Activated naive CD4-positive, alpha-beta T cell treated with anti-CD3 and anti-CD28 coated beads, Interleukin-2, amount 50 U/mL, for 24 hours (primary cell): ENCODE data around the gene PDE4A.
"Not testable (repeated sequence)": the region's sequence is repeated elsewhere in the genome, so short reads cannot be mapped to it uniquely, and the experiment has no call there.

Experiments used
- H3K27ac Mint-ChIP-seq: one replicate; pipeline ENCODE4 v1.8.0; 2021; ENCODE audit warnings: mild to moderate bottlenecking, mixed read lengths
- H3K27me3 Mint-ChIP-seq: one replicate; pipeline ENCODE4 v1.8.0; 2021; ENCODE audit warnings: mixed read lengths
- H3K36me3 Mint-ChIP-seq: one replicate; pipeline ENCODE4 v1.8.0; 2021; ENCODE audit warnings: mixed read lengths
- H3K4me1 Mint-ChIP-seq: one replicate; pipeline ENCODE4 v1.8.0; 2021; ENCODE audit warnings: mixed read lengths
- H3K4me3 Mint-ChIP-seq: one replicate; pipeline ENCODE4 v1.8.0; 2021; ENCODE audit warnings: mild to moderate bottlenecking, mixed read lengths
- H3K9me3 Mint-ChIP-seq: one replicate; pipeline ENCODE4 v1.8.0; 2021; ENCODE audit warnings: mixed read lengths

Gene PDE4A

DNA sequence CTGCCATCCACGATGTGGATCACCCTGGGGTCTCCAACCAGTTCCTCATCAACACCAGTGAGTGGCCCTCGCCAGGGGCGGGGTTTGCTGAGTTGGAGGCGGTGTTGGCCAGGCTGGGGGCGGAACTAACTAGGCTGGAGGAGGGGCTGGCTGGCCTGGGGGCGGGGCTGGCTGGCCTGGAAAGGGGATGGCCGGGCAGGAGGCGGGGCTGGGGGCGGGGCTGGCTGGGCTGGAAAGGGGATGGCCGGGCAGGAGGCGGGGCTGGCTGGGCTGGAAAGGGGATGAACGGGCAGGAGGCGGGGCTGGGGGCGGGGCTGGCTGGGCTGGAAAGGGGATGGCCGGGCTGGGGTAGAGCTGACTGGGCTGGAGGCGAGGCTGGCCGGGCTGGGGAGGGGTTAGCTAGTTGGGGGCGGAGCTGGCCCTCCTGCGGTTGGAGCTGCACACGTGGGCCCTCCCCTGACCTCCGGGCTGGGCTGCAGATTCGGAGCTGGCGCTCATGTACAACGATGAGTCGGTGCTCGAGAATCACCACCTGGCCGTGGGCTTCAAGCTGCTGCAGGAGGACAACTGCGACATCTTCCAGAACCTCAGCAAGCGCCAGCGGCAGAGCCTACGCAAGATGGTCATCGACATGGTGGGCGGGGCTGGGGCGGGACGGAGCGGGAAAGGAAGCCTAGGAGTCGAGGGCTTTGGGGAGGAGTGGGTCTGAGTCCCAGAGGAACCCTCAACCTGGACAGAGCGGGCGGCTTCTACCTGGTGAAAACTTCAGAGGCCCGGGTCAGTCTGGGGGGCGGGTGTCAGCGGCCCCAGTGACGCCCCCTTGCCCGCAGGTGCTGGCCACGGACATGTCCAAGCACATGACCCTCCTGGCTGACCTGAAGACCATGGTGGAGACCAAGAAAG, 41.0 kb downstream of the PDE4A start:
- Mint-ChIP-seq H3K9me3 (no peaks in the 10 kb centered on the region), H3K4me3 (peak overlapping the region; percentile 55), H3K27me3 (no peaks in the 10 kb centered on the region), H3K27ac (no peak overlapping the region), H3K36me3 (no peaks in the 10 kb centered on the region), H3K4me1 (peaks cover 4% of the 10 kb centered on the region)

DNA sequence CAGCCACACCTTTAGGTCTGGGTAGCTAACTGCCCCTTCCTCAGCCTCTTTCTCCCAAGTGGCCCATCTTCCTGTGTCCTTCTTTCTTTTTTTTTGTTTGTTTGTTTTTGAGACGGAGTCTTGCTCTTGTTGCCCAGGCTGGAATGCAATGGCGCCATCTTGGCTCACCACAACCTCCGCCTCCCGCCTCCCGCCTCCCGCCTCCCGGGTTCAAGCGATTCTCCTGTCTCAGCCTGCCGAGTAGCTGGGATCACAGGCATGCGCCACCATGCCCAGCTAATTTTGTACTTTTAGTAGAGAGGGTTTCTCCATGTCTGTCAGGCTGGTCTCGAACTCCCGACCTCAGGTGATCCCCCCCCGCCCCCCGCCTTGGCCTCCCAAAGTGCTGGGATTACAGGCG, 41.7 kb downstream of the PDE4A start:
- not testable (repeated sequence) for H3K27ac Mint-ChIP-seq, H3K9me3 Mint-ChIP-seq, H3K4me1 Mint-ChIP-seq, H3K36me3 Mint-ChIP-seq, H3K27me3 Mint-ChIP-seq
- peak overlapping the region; percentile 55 for H3K4me3 Mint-ChIP-seq

DNA sequence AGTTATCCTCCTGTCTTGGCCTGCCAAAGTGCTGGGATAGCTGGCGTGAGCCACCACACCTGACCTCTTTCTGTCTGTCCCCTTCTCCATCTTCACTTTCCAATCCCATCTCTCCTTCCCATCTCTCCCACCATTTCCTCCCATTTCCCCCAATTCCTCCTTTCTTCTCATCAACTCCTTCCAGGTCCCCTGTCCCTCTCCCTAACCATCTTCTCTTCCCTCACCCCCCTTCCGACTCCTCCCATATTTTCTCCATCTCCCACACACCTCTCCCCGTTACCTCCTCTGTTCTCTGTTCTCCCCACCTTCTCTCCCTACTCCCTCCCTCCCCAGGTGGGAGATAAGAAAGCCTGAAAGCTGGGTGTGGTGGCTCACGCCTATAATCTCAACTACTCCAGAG, 42.2 kb downstream of the PDE4A start:
- no peaks in the 10 kb centered on the region for H3K27me3 Mint-ChIP-seq
- no peaks in the 10 kb centered on the region for H3K36me3 Mint-ChIP-seq
- no peaks in the 10 kb centered on the region for H3K9me3 Mint-ChIP-seq
- no peak overlapping the region for H3K27ac Mint-ChIP-seq
- H3K4me1 Mint-ChIP-seq = peaks cover 4% of the 10 kb centered on the region
- H3K4me3 Mint-ChIP-seq = peak overlapping the region; percentile 3

GRCh38 chr19:10464456-10464855, 44.1 kb downstream of the PDE4A start:
- Mint-ChIP-seq H3K9me3 (no peaks in the 10 kb centered on the region), H3K4me3 (no peak overlapping the region), H3K4me1 (peaks cover 4% of the 10 kb centered on the region), H3K27ac (no peak overlapping the region), H3K36me3 (no peaks in the 10 kb centered on the region), H3K27me3 (no peaks in the 10 kb centered on the region)

- no peaks in the 10 kb centered on the region for H3K27me3 Mint-ChIP-seq
- peak overlapping the region; percentile 27 for H3K27ac Mint-ChIP-seq
- no peaks in the 10 kb centered on the region for H3K36me3 Mint-ChIP-seq
- H3K4me1 Mint-ChIP-seq = no peaks in the 10 kb centered on the region
- H3K9me3 Mint-ChIP-seq = no peaks in the 10 kb centered on the region
- H3K4me3 Mint-ChIP-seq = no peak overlapping the region
Observed at GRCh38 chr19:10467104-10467706, 46.9 kb downstream of the PDE4A start.

DNA sequence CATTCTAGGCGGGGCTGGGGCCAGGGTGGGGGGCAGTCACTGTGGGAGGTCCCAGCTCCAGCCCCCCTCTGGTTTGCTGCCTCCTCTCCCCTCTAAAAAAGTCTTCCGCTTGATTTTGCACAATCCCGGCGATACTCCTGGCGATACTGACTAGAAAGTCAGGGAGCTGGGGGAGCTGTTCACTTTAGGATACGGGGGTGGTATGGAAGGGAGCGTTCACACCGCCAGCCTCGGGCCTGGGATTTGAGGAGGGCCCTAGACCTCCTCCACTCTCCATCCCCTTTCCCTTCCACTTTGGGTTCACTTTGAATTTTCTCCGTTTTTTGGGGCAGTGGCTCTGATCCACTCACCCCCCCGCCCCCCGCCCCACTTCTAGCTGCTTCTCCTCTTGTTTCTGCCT, 47.8 kb downstream of the PDE4A start:
- H3K9me3 Mint-ChIP-seq = no peaks in the 10 kb centered on the region
- no peaks in the 10 kb centered on the region for H3K27me3 Mint-ChIP-seq
- H3K36me3 Mint-ChIP-seq = no peaks in the 10 kb centered on the region
- no peak overlapping the region for H3K4me3 Mint-ChIP-seq
- H3K27ac Mint-ChIP-seq = no peak overlapping the region
- H3K4me1 Mint-ChIP-seq = no peaks in the 10 kb centered on the region

DNA sequence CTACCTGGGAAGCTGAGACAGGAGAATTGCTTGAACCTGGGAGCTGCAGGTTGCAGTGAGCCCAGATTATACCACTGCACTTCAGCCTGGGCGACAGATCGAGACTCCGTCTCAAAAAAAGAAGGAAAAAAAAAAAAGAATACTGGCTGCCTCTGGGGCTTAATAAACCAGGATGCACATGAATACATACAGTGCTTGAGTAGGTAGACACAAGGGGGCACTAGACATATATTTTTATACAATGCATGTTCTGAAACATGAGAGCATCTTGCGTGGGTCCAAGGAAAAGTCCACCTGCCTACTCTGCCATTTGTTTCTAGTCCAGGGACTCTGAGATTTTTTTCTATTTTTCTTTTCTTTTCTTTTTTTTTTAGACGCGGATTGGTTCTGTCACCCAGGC, 51.6 kb downstream of the PDE4A start:
- Mint-ChIP-seq H3K36me3 (no peaks in the 10 kb centered on the region), H3K4me1 (no peaks in the 10 kb centered on the region), H3K9me3 (no peaks in the 10 kb centered on the region), H3K27ac (no peak overlapping the region), H3K4me3 (no peak overlapping the region), H3K27me3 (no peaks in the 10 kb centered on the region)

DNA sequence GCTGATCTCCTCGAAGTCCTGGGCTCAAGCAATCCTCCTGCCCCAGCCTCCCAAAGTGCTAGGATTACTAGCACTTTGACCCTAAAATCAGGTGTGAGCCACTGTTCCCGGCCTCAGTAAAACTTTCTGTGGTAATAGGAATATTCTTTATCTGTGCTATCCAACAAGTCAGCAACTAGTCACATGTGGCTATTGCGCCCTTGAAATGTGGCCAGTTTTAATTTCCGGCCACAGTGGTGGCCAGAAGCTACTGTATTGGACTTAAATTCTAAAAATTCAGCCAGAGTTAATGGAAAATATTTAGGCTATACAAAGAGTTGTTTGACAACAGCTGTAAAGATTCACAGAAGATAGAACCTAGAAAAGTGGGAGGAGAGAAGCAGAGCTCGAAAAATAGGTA, 52.9 kb downstream of the PDE4A start:
- no peaks in the 10 kb centered on the region for H3K9me3 Mint-ChIP-seq
- H3K4me3 Mint-ChIP-seq = no peak overlapping the region
- no peaks in the 10 kb centered on the region for H3K27me3 Mint-ChIP-seq
- no peak overlapping the region for H3K27ac Mint-ChIP-seq
- H3K36me3 Mint-ChIP-seq = no peaks in the 10 kb centered on the region
- H3K4me1 Mint-ChIP-seq = peaks cover 3% of the 10 kb centered on the region

- Mint-ChIP-seq H3K4me1 (peaks cover 18% of the 10 kb centered on the region), H3K9me3 (no peaks in the 10 kb centered on the region), H3K36me3 (no peaks in the 10 kb centered on the region), H3K27ac (no peak overlapping the region), H3K27me3 (no peaks in the 10 kb centered on the region), H3K4me3 (no peak overlapping the region)
Observed at GRCh38 chr19:10474962-10475451, 54.7 kb downstream of the PDE4A start.

DNA sequence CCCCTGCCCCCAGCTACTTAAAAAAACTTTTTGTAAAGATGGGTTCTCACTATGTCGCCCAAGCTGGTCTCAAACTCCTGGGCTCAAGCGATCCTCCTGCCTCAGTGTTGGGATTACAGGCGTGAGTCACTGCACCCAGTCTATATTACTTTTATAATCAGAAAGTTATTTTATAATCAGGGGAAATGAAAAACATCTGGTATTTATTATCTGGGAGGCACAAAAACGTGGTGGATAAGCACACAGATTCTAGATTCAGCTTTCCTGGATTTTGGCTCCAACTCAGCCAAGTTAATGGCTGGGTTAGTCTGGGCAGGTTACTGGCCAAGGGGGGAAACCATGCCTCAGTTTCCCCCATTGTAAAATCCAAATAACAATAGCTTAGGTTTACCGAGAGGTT, 58.1 kb downstream of the PDE4A start:
- peaks cover 18% of the 10 kb centered on the region for H3K4me1 Mint-ChIP-seq
- no peak overlapping the region for H3K27ac Mint-ChIP-seq
- no peaks in the 10 kb centered on the region for H3K36me3 Mint-ChIP-seq
- H3K27me3 Mint-ChIP-seq = no peaks in the 10 kb centered on the region
- peak overlapping the region; percentile 4 for H3K4me3 Mint-ChIP-seq
- no peaks in the 10 kb centered on the region for H3K9me3 Mint-ChIP-seq

- peak overlapping the region; percentile 51 for H3K27ac Mint-ChIP-seq
- H3K27me3 Mint-ChIP-seq = no peaks in the 10 kb centered on the region
- peaks cover 18% of the 10 kb centered on the region for H3K4me1 Mint-ChIP-seq
- no peaks in the 10 kb centered on the region for H3K36me3 Mint-ChIP-seq
- peak overlapping the region; percentile 82 for H3K4me3 Mint-ChIP-seq
- no peaks in the 10 kb centered on the region for H3K9me3 Mint-ChIP-seq
Observed at GRCh38 chr19:10478903-10479384, 58.6 kb downstream of the PDE4A start.

DNA sequence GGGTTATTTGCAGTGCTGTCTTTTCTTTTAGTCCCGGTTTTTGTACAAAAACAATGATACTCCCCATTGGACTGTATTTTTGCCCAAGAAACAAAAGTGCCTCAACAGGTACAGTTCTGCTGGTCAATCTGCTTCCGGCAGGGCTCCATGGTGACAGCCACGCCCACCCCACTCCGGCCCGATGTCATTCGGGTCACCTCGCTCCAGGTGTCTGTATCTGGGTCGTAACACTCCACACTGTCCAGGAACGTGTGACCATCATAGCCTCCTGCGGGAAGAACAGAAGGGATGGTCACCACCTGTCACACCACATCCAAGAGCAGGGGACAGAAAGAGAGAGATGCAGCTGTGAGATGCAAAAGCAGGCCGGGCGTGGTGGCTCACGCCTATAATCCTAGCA, 66.2 kb downstream of the PDE4A start:
- Mint-ChIP-seq H3K4me1 (peaks cover 5% of the 10 kb centered on the region), H3K36me3 (peaks cover 6% of the 10 kb centered on the region), H3K4me3 (no peak overlapping the region), H3K27me3 (no peaks in the 10 kb centered on the region), H3K27ac (no peak overlapping the region), H3K9me3 (no peaks in the 10 kb centered on the region)

GRCh38 chr19:10491472-10492047, 71.2 kb downstream of the PDE4A start:
- Mint-ChIP-seq H3K27ac (no peak overlapping the region), H3K4me3 (no peak overlapping the region), H3K36me3 (peaks cover 8% of the 10 kb centered on the region), H3K27me3 (no peaks in the 10 kb centered on the region), H3K4me1 (peaks cover 10% of the 10 kb centered on the region), H3K9me3 (no peaks in the 10 kb centered on the region)

- Mint-ChIP-seq H3K27me3 (no peaks in the 10 kb centered on the region), H3K4me1 (peaks cover 34% of the 10 kb centered on the region), H3K36me3 (peaks cover 9% of the 10 kb centered on the region), H3K9me3 (no peaks in the 10 kb centered on the region), H3K4me3 (no peak overlapping the region), H3K27ac (no peak overlapping the region)
Observed at GRCh38 chr19:10497371-10497770, 77.0 kb downstream of the PDE4A start.

- peaks cover 6% of the 10 kb centered on the region for H3K36me3 Mint-ChIP-seq
- H3K27ac Mint-ChIP-seq = no peak overlapping the region
- no peaks in the 10 kb centered on the region for H3K9me3 Mint-ChIP-seq
- H3K4me3 Mint-ChIP-seq = no peak overlapping the region
- no peaks in the 10 kb centered on the region for H3K27me3 Mint-ChIP-seq
- H3K4me1 Mint-ChIP-seq = peaks cover 38% of the 10 kb centered on the region
Observed at GRCh38 chr19:10499550-10500246, 79.4 kb downstream of the PDE4A start.
